Mammary epithelial cell (primary cell): Measurements from ENCODE around the gene LVRN.

ENCODE experiments used
- CTCF ChIP-seq, 2 donors: IDR thresholded peaks in 1 of 2; conservative IDR thresholded peaks in 1 of 2; 2 replicates each; pipeline ENCODE4 v1.5.1; 2011 to 2012; ENCODE audit warnings: inconsistent platforms in 2 of 2, low read length in 2 of 2, mild to moderate bottlenecking in 2 of 2, control low read depth in 1 of 2, low read depth in 1 of 2; ENCODE audit not compliant: insufficient read depth in 1 of 2; ENCODE audit errors: extremely low read depth in 1 of 2
- EZH2 ChIP-seq: IDR thresholded peaks from 2 replicates; pipeline ENCODE4 v1.6.1; 2012; ENCODE audit warnings: low read length, inconsistent platforms, borderline replicate concordance

GRCh38 chr5:116032094-116032517 lies 69.8 kb downstream of the LVRN start, which contains the start of gene ARL14EPL:
- TF ChIP-seq CTCF (conservative IDR thresholded peaks at IDR 0.05 in 1 of 2, IDR thresholded peaks at IDR 0.05 in 1 of 2; ENCODE audit: extremely low read depth in 1 of 2, insufficient read depth in 1 of 2, low read depth in 1 of 2, low read length in 2 of 2) (no peak), EZH2 (no peak)
